DMS 273 (cell line): ENCODE results near the gene ITGA5.
"Not testable (repeated sequence)": the region's sequence is repeated elsewhere in the genome, so short reads cannot be mapped to it uniquely, and the experiment has no call there.

Experiments used
- DNase-seq: peaks from one replicate; lab custom pipeline; 2025; ENCODE audit not compliant: unreplicated experiment; lab: John Stamatoyannopoulos, UW

The ITGA5 gene

DNA sequence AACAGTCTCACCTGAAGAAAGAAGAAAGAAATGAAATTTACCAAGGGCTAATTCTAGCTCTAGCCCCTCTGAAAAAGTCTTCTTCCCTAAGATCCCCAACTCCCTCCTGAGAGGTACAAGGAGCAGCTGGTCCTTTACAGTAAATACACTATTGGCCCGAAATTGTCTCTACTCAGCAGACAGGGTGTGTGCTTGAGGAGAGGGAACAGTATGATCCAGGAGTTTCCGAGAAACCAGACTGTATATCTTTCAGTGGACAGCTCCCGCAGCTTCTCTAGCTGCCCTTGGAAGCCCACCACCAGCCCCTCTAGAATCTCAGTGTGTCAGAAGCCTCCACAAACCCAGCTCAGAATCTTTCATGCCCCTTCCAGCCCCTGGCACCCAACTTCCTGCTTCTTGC, 62.8 kb downstream of the ITGA5 start:
- no peak for DNase-seq

DNA sequence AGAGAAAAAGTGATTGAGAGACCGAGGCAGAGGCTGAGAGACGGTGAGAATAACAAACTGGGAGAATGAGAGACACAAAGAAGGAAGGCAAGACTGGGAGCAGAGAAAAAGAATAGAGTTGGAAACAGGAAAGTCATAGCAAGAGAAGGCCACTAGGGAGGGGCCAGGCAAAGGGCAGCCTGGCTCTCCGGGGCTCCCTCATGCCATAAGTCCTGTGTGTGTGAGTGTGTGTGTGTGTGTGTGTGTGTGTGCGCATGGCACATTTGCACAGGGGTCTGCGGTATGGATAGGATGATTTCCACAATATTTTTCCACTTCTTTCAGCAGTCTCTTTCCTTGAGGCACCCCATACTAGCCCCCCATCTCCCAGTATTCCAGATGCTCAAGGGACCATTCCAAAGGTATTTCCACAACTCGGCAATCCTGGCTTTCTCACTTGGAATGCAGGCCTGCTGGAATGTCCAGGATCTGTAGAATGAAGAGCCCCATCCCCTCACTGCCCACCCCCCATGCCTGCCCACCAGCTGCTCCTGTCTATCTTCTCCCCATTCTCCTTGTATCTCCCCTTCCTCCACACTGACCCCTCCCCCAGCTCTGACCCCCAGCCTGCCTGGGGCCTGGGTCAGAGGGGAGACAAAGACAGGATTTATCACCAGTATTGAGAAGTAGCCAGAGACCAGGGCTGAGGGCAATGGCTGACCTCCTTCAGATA, 63.8 kb downstream of the ITGA5 start:
- DNase-seq: peak; percentile 15

DNA sequence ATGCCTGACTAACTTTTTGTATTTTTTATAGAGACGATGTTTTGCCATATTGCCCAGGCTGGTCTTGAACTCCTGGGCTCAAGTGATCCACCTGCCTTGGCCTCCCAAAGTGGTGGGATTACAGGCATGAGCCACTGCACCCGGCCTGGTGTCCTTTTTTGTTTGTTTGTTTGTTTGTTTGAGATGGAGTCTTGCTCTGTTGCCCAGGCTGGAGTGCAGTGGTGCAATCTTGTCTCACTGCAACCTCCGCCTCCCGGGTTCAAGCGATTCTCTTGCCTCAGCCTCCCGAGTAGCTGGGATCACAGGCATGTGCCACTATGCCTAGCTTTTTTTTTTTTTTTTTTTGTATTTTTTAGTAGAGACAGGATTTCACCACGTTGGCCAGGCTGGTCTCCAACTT, 64.8 kb downstream of the ITGA5 start:
- DNase-seq: not testable (repeated sequence)

DNA sequence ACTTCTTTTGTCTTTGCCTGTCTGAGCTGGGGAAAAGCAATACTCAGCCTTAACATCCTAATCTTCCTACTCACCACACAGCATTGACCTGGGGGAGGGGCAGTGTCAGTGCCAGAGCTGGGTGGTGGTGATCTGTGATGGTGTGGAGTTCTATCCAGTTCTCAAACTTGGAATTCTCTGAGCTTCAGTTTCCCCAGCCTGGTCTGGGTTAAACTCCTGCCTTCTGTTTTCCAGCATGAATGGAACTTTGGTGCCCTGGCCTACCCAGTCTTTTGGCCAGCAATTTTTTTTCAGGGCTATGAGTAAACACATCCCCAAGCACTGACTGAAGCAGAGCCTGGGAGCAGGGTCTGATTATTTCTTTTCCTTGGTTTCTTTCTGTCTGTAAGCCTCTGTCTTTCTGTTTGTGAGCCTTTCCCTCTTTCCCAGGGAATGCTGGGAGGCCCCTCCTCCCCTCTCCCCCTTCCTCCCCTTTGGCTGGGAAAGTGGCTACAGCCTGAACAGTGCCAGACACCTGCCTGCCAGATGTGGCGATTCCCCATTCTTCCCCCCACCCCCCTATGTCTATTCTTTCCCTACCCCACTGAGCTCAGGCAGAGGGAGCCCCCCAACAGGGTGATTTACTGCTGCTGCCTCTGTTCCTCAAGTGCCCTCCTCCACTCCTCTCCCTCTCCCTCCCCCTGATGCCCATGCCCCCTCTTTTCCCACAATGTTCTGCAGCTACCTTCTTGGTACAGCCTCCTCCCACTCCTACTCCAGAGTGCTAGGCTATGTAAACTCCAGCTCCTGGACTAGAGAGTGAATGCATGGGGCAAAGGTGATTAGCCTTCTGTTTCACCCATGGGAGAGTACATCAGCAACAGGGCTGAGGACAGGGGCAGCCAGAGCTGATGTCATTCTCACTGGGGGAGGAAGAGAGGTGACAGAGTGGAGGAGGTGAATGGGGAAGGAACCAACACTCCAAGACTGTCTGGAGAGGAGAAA, 65.9 kb downstream of the ITGA5 start:
- DNase-seq: peak; percentile 28

DNA sequence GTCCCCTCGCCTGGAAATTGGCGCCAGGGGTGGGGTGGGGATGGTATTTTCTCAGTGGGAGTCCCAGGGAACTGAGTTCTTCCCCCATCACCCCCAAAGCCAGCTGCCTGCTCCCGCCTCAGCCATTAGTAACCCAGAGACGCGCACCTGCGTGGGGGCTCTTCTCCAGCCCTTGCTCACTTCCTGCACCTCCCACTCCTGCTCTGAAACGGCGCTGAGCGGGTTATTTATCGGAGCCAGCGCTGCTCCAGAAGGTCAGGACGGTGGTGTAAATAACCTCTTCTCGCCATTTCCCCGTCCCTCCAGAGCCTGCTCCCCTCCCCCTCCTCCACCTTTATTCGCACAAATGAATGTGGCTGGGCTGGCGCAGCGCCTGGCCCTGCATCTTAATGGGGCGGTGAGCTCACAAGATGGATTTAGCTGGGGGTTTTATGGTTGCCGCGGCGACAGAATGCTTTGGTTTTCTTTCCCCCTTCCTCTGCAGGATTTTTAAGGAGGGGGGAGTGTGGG, 67.0 kb downstream of the ITGA5 start:
- peak; percentile 82 for DNase-seq

DNA sequence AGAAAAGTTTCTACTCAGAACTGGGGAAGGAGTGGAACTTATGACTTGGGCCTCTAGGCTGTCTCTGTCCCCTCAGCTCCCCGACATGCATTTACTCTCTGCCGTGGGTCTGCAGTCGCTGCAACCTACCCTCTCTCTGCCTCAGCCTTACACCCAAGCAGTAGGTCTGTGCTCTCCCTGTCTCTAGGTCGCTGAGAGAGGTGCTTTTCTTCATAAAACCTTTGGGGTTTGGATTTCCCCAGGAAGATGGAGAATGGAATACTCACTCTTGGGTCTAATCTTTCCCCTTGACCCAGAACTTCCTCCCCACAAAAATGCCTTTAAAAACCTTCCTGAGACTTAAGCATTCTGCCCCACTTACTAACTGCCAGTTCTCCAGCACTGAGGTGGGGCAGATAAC, 67.7 kb downstream of the ITGA5 start:
- no peak for DNase-seq

GRCh38 chr12:54350743-54351142, 68.3 kb downstream of the ITGA5 start:
- DNase-seq: no peak

DNA sequence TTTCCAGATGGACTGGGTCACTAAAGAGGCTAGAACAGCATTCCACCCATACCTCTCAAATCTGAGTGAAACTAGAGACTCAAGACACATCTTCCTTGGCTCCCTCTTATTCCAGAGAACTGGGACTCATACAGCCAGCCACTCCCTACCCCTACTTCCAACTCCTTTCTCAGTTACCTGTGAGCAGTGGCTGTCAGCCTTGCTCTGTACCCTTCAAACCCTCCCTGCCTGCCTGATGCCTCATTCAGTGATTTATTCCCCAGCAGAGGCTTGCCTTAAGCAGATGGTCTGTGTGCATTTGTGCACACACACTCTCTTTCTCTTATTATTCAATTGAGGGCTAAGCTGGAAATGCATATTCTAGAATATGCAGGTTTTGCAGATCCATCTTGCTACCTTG, 69.4 kb downstream of the ITGA5 start:
- no peak for DNase-seq

DNA sequence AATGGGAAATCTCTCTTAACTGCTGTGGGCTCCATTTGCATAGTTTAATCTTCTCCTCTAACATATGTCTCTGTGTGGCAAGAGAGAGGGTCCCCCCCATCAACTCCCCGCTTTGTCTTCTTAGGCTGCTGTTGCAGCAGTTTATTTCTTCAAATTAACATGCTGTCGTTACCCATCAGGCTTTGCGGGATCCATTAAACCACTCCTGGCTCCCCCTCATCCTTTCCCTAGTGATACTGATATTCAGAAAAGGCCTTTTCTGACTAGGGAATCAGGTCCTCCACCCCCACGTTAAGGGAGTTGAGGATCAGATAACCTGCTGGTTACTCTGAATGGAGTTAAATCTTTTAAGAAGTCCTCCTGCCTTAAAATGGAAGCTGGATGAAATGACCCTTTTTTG, 70.0 kb downstream of the ITGA5 start:
- DNase-seq: no peak
